Measurements from ENCODE around the gene L1CAM.

DNA sequence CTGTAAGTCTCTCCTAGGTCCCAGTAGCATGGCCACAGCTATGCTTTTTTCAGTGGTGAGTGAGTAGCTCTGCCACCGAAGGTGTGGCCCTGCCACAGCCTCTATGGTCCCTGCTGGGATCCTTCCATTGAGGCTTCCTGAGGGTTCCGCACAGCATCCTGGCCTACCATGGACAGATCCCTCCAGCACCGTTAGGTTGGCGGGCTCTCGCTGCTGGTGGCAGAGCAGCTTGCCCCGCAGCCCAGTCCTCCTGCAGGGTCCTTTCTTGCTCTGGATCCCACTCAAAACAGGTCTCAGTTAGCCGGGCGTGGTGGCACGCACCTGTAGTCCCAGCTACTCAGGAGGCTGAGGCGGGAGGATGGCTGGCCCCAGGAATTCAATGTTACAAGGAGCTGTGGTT, 53.2 kb downstream of the L1CAM start:
- TF ChIP-seq POLR2A (IDR thresholded peaks at IDR 0.05) (no peak), CTCF (IDR thresholded peaks at IDR 0.05) (no peak)
